HepG2 (cell line): Measurements from ENCODE around the gene EEF1A2. TPM values are rescaled to one million over a fixed set of nuclear protein-coding genes. Genes with fewer than 3 reads are reported as not detected.

Experiments
- ATAC-seq: fragments of 200-7000 bp; cut with Tn5 transposase; 3 replicates; pipeline ENCODE4 v1.9.1; 2020; ENCODE audit warnings: mild to moderate bottlenecking, moderate library complexity
- BruUV-seq: library from RNA; stranded (reverse); fragments of 400-500 nt; replicated peaks from 2 replicates; lab custom pipeline; 2021; lab: Mats Ljungman, UMichigan
- CTCF ChIA-PET: fragments of 300-600 bp; formaldehyde crosslinking; extraction: SDS; loops from one replicate; lab custom pipeline; 2021; ENCODE audit warnings: low total read pairs, inconsistent platforms, low intra/inter-chr PET ratio; lab: Yijun Ruan, JAX
- POLR2A ChIA-PET: fragments of 350-600 bp; sonication (Branson Sonifier 250); formaldehyde crosslinking; loops from one replicate; lab custom pipeline; 2020; ENCODE audit warnings: antibody characterized with exemption, inconsistent platforms; lab: Yijun Ruan, JAX
- DNase-seq: peaks from one replicate; pipeline ENCODE4 v3.0.0-alpha.2; 2015; ENCODE audit warnings: low spot score
- FAIRE-seq: peaks from 3 replicates; lab custom pipeline; 2011; peaks lifted over from hg19 to GRCh38; lab: Jason Lieb, UNC
- H2AFZ ChIP-seq: one replicate; pipeline ENCODE4 v1.6.1; 2011; ENCODE audit warnings: low read length, inconsistent platforms
- H3K27ac ChIP-seq: fragments of 300-600 bp; 3 replicates; pipeline ENCODE4 v1.8.0; 2011; ENCODE audit warnings: mixed run types, mild to moderate bottlenecking, mixed read lengths, low read length, inconsistent platforms; ENCODE audit not compliant: insufficient read depth; ENCODE audit errors: extremely low read length
- H3K27me3 ChIP-seq, 2 experiments: fragments of 200-600 bp in 1 of 2; 2 replicates in 1 of 2; 3 replicates in 1 of 2; pipeline versions ENCODE4 v1.6.0 to v1.8.0; 2011; ENCODE audit warnings: low read length in 2 of 2, mild to moderate bottlenecking in 2 of 2, moderate library complexity in 2 of 2, inconsistent platforms in 1 of 2; ENCODE audit not compliant: insufficient read depth in 2 of 2, control insufficient read depth in 1 of 2
- H3K36me3 ChIP-seq, 2 experiments: fragments of 200-600 bp in 1 of 2; replicated peaks in 1 of 2; 2 replicates in 1 of 2; 3 replicates in 1 of 2; pipeline versions ENCODE4 v1.5.1 to v1.8.0; 2011; ENCODE audit warnings: low read length in 2 of 2, inconsistent platforms in 1 of 2; ENCODE audit not compliant: insufficient read depth in 2 of 2, control insufficient read depth in 1 of 2
- H3K4me1 ChIP-seq: 2 replicates; pipeline ENCODE4 v1.5.1; 2012; ENCODE audit warnings: low read length, inconsistent platforms; ENCODE audit not compliant: insufficient read depth
- H3K4me2 ChIP-seq: 2 replicates; pipeline ENCODE4 v1.6.0; 2011; ENCODE audit warnings: low read depth, low read length, inconsistent platforms
- H3K4me3 ChIP-seq, 3 experiments: fragments of 200-600 bp in 1 of 3; sonication (generic), shearing (Covaris generic) in 1 of 3; replicated peaks in 1 of 3; 2 replicates each; pipeline ENCODE4 v1.5.1; 2011 to 2016; ENCODE audit warnings: low read length in 3 of 3, inconsistent platforms in 2 of 3, low read depth in 2 of 3, mild to moderate bottlenecking in 2 of 3, control low read depth in 1 of 3, mixed read lengths in 1 of 3; ENCODE audit not compliant: insufficient read depth in 1 of 3
- H3K79me2 ChIP-seq: one replicate; pipeline ENCODE4 v1.6.1; 2011; ENCODE audit warnings: low read length, inconsistent platforms; ENCODE audit not compliant: insufficient read depth
- H3K9ac ChIP-seq: 2 replicates; pipeline ENCODE4 v1.6.0; 2011; ENCODE audit warnings: mild to moderate bottlenecking, low read depth, low read length, inconsistent platforms; ENCODE audit not compliant: insufficient read depth
- H3K9me3 ChIP-seq: 2 replicates; pipeline ENCODE4 v1.5.1; 2012; ENCODE audit warnings: mild to moderate bottlenecking, low read length
- H4K20me1 ChIP-seq: 2 replicates; pipeline ENCODE4 v1.6.0; 2011; ENCODE audit warnings: inconsistent platforms, mild to moderate bottlenecking, low read length, moderate library complexity; ENCODE audit not compliant: insufficient read depth
- EZH2 ChIP-seq: conservative IDR thresholded peaks from 2 replicates; pipeline ENCODE4 v1.6.1; 2012; ENCODE audit warnings: mild to moderate bottlenecking, low read depth, low read length, moderate library complexity
- MTF2 ChIP-seq: sonication (generic); formaldehyde crosslinking; IDR thresholded peaks from 2 replicates; pipeline ENCODE4 v1.5.0; 2020; ENCODE audit warnings: missing genetic modification reagents, borderline replicate concordance
- RFX5 ChIP-seq: IDR thresholded peaks from 2 replicates; pipeline ENCODE4 v1.6.1; 2011; ENCODE audit warnings: low read depth, low read length, improper control_type of control experiment
- SIX1 ChIP-seq: sonication (generic); formaldehyde crosslinking; IDR thresholded peaks from 2 replicates; pipeline ENCODE4 v1.4.0; 2020; ENCODE audit warnings: missing genetic modification reagents, borderline replicate concordance
- ZNF160 ChIP-seq: sonication (generic); formaldehyde crosslinking; IDR thresholded peaks from 2 replicates; pipeline ENCODE4 v1.8.0; 2022; ENCODE audit warnings: mild to moderate bottlenecking, inconsistent platforms, missing genetic modification reagents
- ZNF800 ChIP-seq: sonication (generic); formaldehyde crosslinking; IDR thresholded peaks from 2 replicates; pipeline ENCODE4 v1.4.0; 2020; ENCODE audit warnings: missing genetic modification reagents
- WGBS: methylation state at CpG from one replicate; pipeline ENCODE4 v1.1.6; 2017; ENCODE audit warnings: low lambda C conversion rate; 5-methylcytosine and 5-hydroxymethylcytosine counted together
- in situ Hi-C: cut with HindIII; loops from 2 replicates; pipeline ENCODE4 v1.10.0; 2017; ENCODE audit warnings: low pct_unique_long_range_greater_than_20kb; ENCODE audit not compliant: extremely low pct_ligation_motif_present
- intact Hi-C: fragments of 100-400 bp; cut with micrococcal nuclease; formaldehyde crosslinking; loops from one replicate; pipeline ENCODE4 v1.10.0; 2022; ENCODE audit not compliant: unreplicated experiment
- polyA plus RNA-seq, 8 experiments: library from polyadenylated mRNA; depleted of rRNA in 3 of 8; stranded (reverse) in 7 of 8; unstranded in 1 of 8; fragments of >200 nt; fragmentation: Illumina TruSeq in 4 of 8; extraction: Trizol in 4 of 8; gene quantifications; 2 replicates each; pipeline versions ENCODE4 v1.2.1 to v1.2.3, GENCODE V29; 2011 to 2016; ENCODE audit warnings: low read depth in 4 of 8, missing spikeins in 1 of 8, mixed read lengths in 1 of 8; ENCODE audit not compliant: insufficient read depth in 1 of 8
- total RNA-seq, 5 experiments: library from RNA; depleted of rRNA; stranded (reverse); fragments of >200 nt; fragmentation: Illumina TruSeq; extraction: Trizol; gene quantifications; 2 replicates each; pipeline ENCODE4 v1.2.3, GENCODE V29; 2016; ENCODE audit warnings: low read depth in 1 of 5

The EEF1A2 gene
- total and polyA plus RNA-seq, 2 of the 13 experiments (the other 11 are each of a cell fraction or from before 2014, with no cell fraction given): 0.44 to 0.87 TPM

- ATAC-seq: no peak
- Histone ChIP-seq H3K4me2 (no peak within 1 kb of the TSS), H3K9ac (no peak within 1 kb of the TSS), H3K4me1 (no peaks in the 10 kb centered on the region), H3K4me3 (no peak within 1 kb of the TSS; a peak in 1 of 6 replicates), H3K79me2 (no peaks in the 10 kb centered on the region), H3K27ac (no peak within 1 kb of the TSS), H3K9me3 (no peaks in the 10 kb centered on the region), H3K36me3 (no peaks in the 10 kb centered on the region), H2AFZ (no peak within 1 kb of the TSS), H4K20me1 (peaks cover 9% of the 10 kb centered on the region; the same call in 1 of the 2 replicates), H3K27me3 (peaks cover 43 to 86% of the 10 kb centered on the region in 2 experiments)
- no TSS peak for BruUV-seq
- intact Hi-C loops (no loop called here), in situ Hi-C loops (no loop called here)
- DNase-seq: no peak
- ChIA-PET POLR2A (no interaction called here), CTCF (no interaction called here)
- 9% methylated on average over 66 of the region's 111 CpGs for WGBS
- no peak for FAIRE-seq
- TF ChIP-seq ZNF160 (CRISPR knock-in tag) (no peak), EZH2 (peak; percentile 46; the same call in 1 of the 2 replicates), ZNF800 (CRISPR knock-in tag) (peak; percentile 24; the same call in 1 of the 2 replicates), SIX1 (CRISPR knock-in tag) (no peak), RFX5 (no peak), MTF2 (CRISPR knock-in tag) (peak; percentile 30; the same call in 1 of the 2 replicates)
Measured at GRCh38 chr20:63471981-63472831, 26.7 kb downstream of the EEF1A2 start, which contains the start of gene KCNQ2. KCNQ2 (minus strand) TSS chr20:63472655; CDS start chr20:63472463, 192 bp downstream.
